ENCODE measurements around the gene CRYBB1. TPM values are rescaled to one million over a fixed set of nuclear protein-coding genes. Genes with fewer than 3 reads are reported as not detected.

The CRYBB1 gene
- total RNA-seq, 1 experiment from 2014 or later = not detected

GRCh38 chr22:26606611-26607010, 11.2 kb downstream of the CRYBB1 start:
- DNase-seq (ENCODE audit: low spot score) = no peak

GRCh38 chr22:26604368-26604767, 13.5 kb downstream of the CRYBB1 start:
- no peak for DNase-seq (ENCODE audit: low spot score)

GRCh38 chr22:26602127-26602526, 15.7 kb downstream of the CRYBB1 start:
- DNase-seq (ENCODE audit: low spot score) = no peak

GRCh38 chr22:26601726-26602125, 16.1 kb downstream of the CRYBB1 start:
- no peak for DNase-seq (ENCODE audit: low spot score)

GRCh38 chr22:26599505-26599904, 18.3 kb downstream of the CRYBB1 start:
- DNase-seq (ENCODE audit: low spot score) = no peak

- DNase-seq (ENCODE audit: low spot score) = no peak
Observed at GRCh38 chr22:26597480-26597879, 20.3 kb downstream of the CRYBB1 start.

GRCh38 chr22:26597026-26597425, 20.8 kb downstream of the CRYBB1 start:
- DNase-seq (ENCODE audit: low spot score) = no peak

- no peak for DNase-seq (ENCODE audit: low spot score)
Observed at GRCh38 chr22:26593763-26594162, 24.1 kb downstream of the CRYBB1 start.

- DNase-seq (ENCODE audit: low spot score) = no peak
Observed at GRCh38 chr22:26592421-26592891, 25.4 kb downstream of the CRYBB1 start.

- peak; percentile 16 for DNase-seq (ENCODE audit: low spot score)
Observed at GRCh38 chr22:26589845-26590736, 27.7 kb downstream of the CRYBB1 start, which contains the start of gene TPST2. Gene TPST2, minus strand, starts transcription at chr22:26590132. Its CDS starts 48,502 bp downstream, at chr22:26541630.

GRCh38 chr22:26589367-26589844, 28.4 kb downstream of the CRYBB1 start:
- DNase-seq (ENCODE audit: low spot score) = no peak

GRCh38 chr22:26588729-26589366, 29.0 kb downstream of the CRYBB1 start:
- no peak for DNase-seq (ENCODE audit: low spot score)

- no peak for DNase-seq (ENCODE audit: low spot score)
Observed at GRCh38 chr22:26587991-26588613, 29.7 kb downstream of the CRYBB1 start.

- DNase-seq (ENCODE audit: low spot score) = no peak
Observed at GRCh38 chr22:26586556-26587325, 31.1 kb downstream of the CRYBB1 start.

- DNase-seq (ENCODE audit: low spot score) = peak; percentile 86
Observed at GRCh38 chr22:26585104-26585790, 32.6 kb downstream of the CRYBB1 start.

GRCh38 chr22:26584010-26584409, 33.8 kb downstream of the CRYBB1 start:
- DNase-seq (ENCODE audit: low spot score) = no peak

- DNase-seq (ENCODE audit: low spot score) = no peak
Observed at GRCh38 chr22:26581633-26582168, 36.1 kb downstream of the CRYBB1 start.

- DNase-seq (ENCODE audit: low spot score) = no peak
Observed at GRCh38 chr22:26581026-26581425, 36.8 kb downstream of the CRYBB1 start.

GRCh38 chr22:26580240-26580962, 37.4 kb downstream of the CRYBB1 start:
- DNase-seq (ENCODE audit: low spot score) = no peak

GRCh38 chr22:26579331-26579886, 38.4 kb downstream of the CRYBB1 start:
- no peak for DNase-seq (ENCODE audit: low spot score)

Data from H4 (cell line).